Fibroblast of mammary gland (primary cell): Measurements from ENCODE around the gene KIF27.
A peak's percentile ranks its signal among the peaks of the same experiment; 100 is the strongest.

Experiments used
- DNase-seq: peaks from one replicate; pipeline ENCODE4 v3.0.0-alpha.2; 2010; ENCODE audit warnings: low read depth
- H3K4me3 ChIP-seq: 2 replicates; pipeline ENCODE4 v1.5.1; 2011; ENCODE audit warnings: low read depth, mild to moderate bottlenecking, low read length, moderate library complexity; ENCODE audit not compliant: control insufficient read depth
- TF ChIP-seq, protein P1 (sequence below): conservative IDR thresholded peaks from 2 replicates; pipeline ENCODE4 v1.5.1; 2011; ENCODE audit warnings: low read depth, low read length, inconsistent platforms; ENCODE audit not compliant: control insufficient read depth, insufficient read depth

KIF27 gene

DNA sequence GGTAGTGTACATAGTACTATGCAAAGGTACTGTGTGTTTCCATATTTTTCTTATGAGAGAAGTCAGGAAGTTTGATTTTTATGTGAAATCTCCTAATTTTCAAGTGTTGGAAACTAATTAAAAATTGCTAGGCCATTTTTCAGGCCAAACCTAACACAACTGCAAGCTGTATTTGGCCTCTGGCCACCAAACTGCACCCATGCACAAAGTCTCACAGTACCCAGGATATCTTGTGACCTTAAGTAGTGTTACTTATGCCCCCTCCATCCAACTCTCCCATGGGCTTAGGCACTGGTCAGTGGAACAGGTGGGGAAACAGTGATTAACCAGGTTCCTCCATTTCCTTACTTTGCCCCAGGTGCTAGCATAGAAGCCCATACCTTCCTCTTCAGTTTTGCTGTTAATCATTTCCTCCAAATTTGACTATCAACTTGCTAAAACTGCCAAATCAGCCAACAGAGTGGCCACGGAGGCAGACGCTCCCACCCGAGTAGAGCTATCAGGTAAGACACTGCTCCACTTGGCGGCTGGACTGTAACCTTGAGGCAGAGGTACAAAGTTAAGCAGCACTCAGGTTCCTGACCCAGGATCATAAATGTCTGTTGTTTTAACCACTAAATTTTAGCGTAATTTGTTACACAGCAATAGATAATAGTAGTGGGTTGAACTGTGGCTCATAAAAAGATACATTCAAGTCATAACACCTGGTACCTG, 19.5 kb upstream of the KIF27 start:
- TF ChIP-seq, protein P1, sequence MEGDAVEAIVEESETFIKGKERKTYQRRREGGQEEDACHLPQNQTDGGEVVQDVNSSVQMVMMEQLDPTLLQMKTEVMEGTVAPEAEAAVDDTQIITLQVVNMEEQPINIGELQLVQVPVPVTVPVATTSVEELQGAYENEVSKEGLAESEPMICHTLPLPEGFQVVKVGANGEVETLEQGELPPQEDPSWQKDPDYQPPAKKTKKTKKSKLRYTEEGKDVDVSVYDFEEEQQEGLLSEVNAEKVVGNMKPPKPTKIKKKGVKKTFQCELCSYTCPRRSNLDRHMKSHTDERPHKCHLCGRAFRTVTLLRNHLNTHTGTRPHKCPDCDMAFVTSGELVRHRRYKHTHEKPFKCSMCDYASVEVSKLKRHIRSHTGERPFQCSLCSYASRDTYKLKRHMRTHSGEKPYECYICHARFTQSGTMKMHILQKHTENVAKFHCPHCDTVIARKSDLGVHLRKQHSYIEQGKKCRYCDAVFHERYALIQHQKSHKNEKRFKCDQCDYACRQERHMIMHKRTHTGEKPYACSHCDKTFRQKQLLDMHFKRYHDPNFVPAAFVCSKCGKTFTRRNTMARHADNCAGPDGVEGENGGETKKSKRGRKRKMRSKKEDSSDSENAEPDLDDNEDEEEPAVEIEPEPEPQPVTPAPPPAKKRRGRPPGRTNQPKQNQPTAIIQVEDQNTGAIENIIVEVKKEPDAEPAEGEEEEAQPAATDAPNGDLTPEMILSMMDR = no peak
- no peak for DNase-seq
- H3K4me3 ChIP-seq = no peak overlapping the region

DNA sequence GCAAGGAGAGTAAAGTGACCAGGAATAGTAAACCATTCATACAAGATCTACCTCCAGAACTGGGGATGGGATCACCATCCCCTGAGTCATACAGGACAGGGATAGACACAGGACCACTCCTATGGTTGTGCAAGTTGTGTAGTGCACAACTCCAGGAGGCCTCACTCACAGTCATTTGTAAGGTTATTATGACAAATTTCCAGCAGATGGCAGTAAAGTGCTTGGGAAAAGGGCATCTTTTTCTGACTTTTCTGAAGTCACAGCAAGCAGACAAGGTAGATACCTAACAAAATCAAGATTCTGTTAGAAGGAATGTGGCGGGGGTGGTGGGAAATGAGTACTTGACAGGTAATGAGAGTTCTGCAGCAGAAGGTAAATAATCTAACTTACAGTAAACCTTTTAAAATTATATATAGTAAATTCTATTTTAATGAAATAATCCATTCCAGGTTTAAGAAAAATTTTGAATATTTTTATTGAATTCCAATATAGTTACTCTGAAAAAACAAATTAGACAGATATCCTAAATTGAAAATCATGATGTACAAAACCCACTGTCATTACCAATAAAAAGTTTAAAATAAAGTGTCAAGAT, 16.7 kb upstream of the KIF27 start:
- TF ChIP-seq, protein P1 = peak; percentile 57
- peak; percentile 72 for DNase-seq
- H3K4me3 ChIP-seq = no peak overlapping the region

DNA sequence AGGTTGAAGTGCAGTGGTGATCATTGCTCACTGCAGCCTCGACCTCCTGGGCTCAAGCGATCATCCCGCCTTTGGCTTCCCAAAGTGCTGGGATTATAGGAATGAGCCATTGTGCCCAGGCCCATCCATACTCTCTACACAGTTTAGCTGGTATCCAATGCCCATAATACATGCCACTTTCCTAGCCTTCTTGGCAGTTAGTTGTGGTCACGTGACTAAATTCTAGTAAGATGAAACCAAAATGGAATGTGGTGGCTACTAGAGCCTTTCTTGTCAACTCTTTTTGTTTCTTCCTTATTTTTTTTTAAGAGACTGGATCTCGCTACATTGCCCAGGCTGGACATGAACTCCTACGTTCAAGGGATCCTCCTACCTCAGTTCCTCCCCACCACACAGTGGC, 15.3 kb upstream of the KIF27 start:
- DNase-seq = no peak
- TF ChIP-seq, protein P1 = no peak
- no peak overlapping the region for H3K4me3 ChIP-seq

DNA sequence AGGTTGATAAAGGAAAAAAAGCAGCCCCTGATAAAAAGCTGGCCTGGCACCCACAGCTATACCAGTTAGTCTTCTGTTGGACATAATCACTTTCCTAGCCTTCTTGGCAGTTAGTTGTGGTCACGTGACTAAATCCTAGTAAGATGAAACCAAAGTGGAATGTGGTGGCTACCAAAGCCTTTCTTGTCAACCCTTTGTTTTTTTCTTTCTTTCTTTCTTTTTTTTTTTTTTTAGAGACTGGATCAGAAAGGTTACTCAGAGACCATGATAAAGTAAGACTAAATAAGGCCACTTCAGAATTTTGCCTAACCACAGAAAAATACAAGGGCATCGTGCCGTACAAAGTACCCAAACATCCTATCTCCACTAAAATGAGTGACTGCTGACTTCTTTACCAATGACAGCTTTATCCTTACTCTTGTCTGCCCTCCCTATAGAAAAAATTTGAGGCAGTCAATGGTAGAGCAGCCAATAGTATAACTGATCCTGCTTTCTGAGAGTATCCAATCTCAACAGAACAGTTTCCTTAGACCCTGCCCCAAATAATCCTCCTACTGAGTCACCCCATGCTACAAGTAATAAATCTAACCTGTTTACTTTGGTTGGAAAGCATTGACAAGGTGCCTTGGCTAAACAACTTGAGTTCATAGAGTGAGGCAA, 14.2 kb upstream of the KIF27 start:
- H3K4me3 ChIP-seq = no peak overlapping the region
- peak; percentile 85 for DNase-seq
- TF ChIP-seq, protein P1 = no peak

DNA sequence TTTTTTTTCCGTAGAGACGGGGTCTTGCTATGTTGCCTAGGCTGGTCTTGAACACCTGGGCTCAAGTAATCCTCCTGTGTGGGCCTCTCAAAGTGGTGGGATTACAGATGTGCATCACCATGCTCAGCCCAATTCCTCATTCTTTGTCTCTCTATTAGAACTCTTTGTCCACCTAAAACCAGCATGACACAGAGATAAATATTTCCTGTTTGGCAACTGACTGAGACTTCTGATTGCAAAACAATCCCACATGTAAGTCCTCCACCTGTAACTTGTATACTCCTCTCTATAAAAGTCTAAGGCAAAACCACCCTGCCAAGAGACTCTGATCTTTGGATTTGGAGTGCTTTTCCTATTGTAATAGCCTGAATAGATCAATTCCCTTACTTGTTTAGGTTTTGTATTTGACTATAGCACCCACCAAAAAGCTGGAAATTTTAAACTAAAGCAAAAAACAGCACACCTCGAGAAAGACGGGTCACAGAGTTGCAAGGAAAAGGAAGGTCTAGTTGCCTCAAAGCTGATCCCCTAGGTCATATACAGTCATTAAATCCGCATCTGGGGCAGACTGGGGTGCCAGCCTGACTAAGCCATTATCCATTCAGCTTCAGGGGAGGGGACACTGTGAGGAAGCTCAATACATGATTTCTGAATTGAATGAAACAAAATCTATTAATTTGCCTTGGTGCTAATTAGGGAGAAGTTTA, 13.5 kb upstream of the KIF27 start:
- TF ChIP-seq, protein P1 = no peak
- DNase-seq = peak; percentile 83
- no peak overlapping the region for H3K4me3 ChIP-seq

DNA sequence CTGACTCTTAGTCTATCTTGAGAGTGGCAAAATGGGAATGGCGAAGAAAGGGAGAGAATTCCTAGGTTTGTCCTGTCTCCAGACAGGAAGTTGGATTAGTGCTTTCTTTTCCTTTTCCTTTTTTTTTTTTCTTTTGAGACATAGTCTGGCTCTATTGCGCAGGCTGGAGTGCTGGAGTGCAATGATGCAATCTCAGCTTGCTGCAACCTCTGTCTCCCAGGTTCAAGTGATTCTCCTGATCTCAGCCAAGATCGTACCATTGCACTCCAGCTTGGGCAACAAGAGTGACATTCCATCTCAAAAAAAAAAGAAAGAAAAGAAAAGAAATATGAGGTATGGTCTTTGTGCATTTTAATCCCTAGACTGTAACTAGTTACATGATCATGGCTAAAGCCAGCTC, 12.6 kb upstream of the KIF27 start:
- TF ChIP-seq, protein P1 = no peak
- DNase-seq = peak; percentile 83
- no peak overlapping the region for H3K4me3 ChIP-seq
